ENCODE data around the gene PTPRD.

DNA sequence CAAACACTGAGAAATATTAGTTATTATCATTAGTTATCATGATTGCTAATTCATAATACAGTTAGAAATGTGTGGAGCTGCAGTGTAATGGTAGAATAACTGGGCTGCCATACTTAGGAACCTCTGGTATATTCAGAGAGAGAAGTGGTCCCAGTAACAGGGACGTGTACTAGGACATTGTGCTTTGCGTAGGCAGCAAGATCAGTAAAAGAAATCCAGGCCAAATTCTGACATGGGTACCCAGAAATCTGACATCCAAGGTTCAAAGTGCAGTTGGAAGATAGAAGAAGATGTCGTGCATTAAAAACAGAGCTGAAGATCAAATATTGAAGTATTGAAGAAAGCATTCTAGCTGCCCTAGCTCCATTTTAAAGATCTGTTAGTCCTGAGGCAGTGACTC is 1652.5 kb downstream of the PTPRD start:
- TF ChIP-seq, protein P1, sequence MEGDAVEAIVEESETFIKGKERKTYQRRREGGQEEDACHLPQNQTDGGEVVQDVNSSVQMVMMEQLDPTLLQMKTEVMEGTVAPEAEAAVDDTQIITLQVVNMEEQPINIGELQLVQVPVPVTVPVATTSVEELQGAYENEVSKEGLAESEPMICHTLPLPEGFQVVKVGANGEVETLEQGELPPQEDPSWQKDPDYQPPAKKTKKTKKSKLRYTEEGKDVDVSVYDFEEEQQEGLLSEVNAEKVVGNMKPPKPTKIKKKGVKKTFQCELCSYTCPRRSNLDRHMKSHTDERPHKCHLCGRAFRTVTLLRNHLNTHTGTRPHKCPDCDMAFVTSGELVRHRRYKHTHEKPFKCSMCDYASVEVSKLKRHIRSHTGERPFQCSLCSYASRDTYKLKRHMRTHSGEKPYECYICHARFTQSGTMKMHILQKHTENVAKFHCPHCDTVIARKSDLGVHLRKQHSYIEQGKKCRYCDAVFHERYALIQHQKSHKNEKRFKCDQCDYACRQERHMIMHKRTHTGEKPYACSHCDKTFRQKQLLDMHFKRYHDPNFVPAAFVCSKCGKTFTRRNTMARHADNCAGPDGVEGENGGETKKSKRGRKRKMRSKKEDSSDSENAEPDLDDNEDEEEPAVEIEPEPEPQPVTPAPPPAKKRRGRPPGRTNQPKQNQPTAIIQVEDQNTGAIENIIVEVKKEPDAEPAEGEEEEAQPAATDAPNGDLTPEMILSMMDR (conservative IDR thresholded peaks at IDR 0.05; ENCODE audit: low read depth, low read length): no peak
- no peak for TF ChIP-seq POLR2A (IDR thresholded peaks at IDR 0.05; ENCODE audit: low read depth, low read length)
- no peak for TF ChIP-seq RFX5 (IDR thresholded peaks at IDR 0.05; ENCODE audit: low read depth, low read length)
- TF ChIP-seq FOS (IDR thresholded peaks at IDR 0.05; ENCODE audit: low read depth, low read length): no peak
- TF ChIP-seq RAD21 (IDR thresholded peaks at IDR 0.05; ENCODE audit: low read length): no peak
- no peak for TF ChIP-seq MAZ (IDR thresholded peaks at IDR 0.05; ENCODE audit: borderline replicate concordance, low read depth, low read length)
- TF ChIP-seq, protein P2, sequence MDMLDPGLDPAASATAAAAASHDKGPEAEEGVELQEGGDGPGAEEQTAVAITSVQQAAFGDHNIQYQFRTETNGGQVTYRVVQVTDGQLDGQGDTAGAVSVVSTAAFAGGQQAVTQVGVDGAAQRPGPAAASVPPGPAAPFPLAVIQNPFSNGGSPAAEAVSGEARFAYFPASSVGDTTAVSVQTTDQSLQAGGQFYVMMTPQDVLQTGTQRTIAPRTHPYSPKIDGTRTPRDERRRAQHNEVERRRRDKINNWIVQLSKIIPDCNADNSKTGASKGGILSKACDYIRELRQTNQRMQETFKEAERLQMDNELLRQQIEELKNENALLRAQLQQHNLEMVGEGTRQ (IDR thresholded peaks at IDR 0.05; ENCODE audit: low read depth, low read length): no peak
- no peak for TF ChIP-seq CEBPB (IDR thresholded peaks at IDR 0.05; ENCODE audit: low read depth, low read length)
- TF ChIP-seq SMC3 (IDR thresholded peaks at IDR 0.05; ENCODE audit: low read depth, low read length): no peak
